HG02678 (cell line): Measurements from ENCODE around the gene CYB561.

ENCODE experiments used
- ATAC-seq: cut with Tn5 transposase; IDR thresholded peaks from one replicate; pipeline ENCODE4 v1.9.1; 2021; ENCODE audit warnings: mild to moderate bottlenecking, moderate library complexity; ENCODE audit not compliant: unreplicated experiment

The CYB561 gene

GRCh38 chr17:63452046-63452961, 6.2 kb upstream of the CYB561 start:
- ATAC-seq = no peak

- no peak for ATAC-seq
Measured at GRCh38 chr17:63451150-63451549, 5.0 kb upstream of the CYB561 start.

- no peak for ATAC-seq
Measured at GRCh38 chr17:63450551-63450950, 4.4 kb upstream of the CYB561 start.

GRCh38 chr17:63448655-63449054, 2.5 kb upstream of the CYB561 start:
- ATAC-seq = no peak

- no peak for ATAC-seq
Measured at GRCh38 chr17:63447471-63448009, 1.4 kb upstream of the CYB561 start.

GRCh38 chr17:63446753-63447470, 806 bp upstream of the CYB561 start:
- peak; percentile 28 for ATAC-seq

- peak; percentile 18 for ATAC-seq
Measured at GRCh38 chr17:63445571-63445953, 544 bp downstream of the CYB561 start.

GRCh38 chr17:63445065-63445464, 1.0 kb downstream of the CYB561 start:
- ATAC-seq = no peak

- no peak for ATAC-seq
Measured at GRCh38 chr17:63444457-63444856, 1.6 kb downstream of the CYB561 start.

GRCh38 chr17:63443053-63443452, 3.1 kb downstream of the CYB561 start:
- ATAC-seq = no peak

GRCh38 chr17:63442549-63443035, 3.5 kb downstream of the CYB561 start:
- no peak for ATAC-seq

GRCh38 chr17:63442074-63442473, 4.0 kb downstream of the CYB561 start:
- no peak for ATAC-seq

- no peak for ATAC-seq
Measured at GRCh38 chr17:63441654-63442053, 4.5 kb downstream of the CYB561 start.

GRCh38 chr17:63440770-63441335, 5.3 kb downstream of the CYB561 start:
- ATAC-seq = no peak

GRCh38 chr17:63440127-63440769, 5.9 kb downstream of the CYB561 start:
- ATAC-seq = no peak

GRCh38 chr17:63439687-63440086, 6.4 kb downstream of the CYB561 start:
- ATAC-seq = no peak

GRCh38 chr17:63438092-63439051, 7.7 kb downstream of the CYB561 start:
- ATAC-seq = no peak

GRCh38 chr17:63437287-63438091, 8.6 kb downstream of the CYB561 start:
- no peak for ATAC-seq
